Endothelial cell of umbilical vein (primary cell): ENCODE data around the gene EBLN1. TPM values are rescaled to one million over a fixed set of nuclear protein-coding genes. Genes with fewer than 3 reads are reported as not detected.
A peak's percentile ranks its signal among the peaks of the same experiment; 100 is the strongest.

Experiments
- BruUV-seq: library from RNA; stranded (reverse); fragments of 400-500 nt; replicated peaks from 2 replicates; lab custom pipeline; 2021; lab: Mats Ljungman, UMichigan
- CTCF ChIA-PET: fragments of 300-600, 350-600 bp; sonication (Branson Sonifier 250); formaldehyde crosslinking; loops from one replicate; lab custom pipeline; 2021; ENCODE audit warnings: antibody characterized with exemption, inconsistent platforms; lab: Charles Lee
- POLR2A ChIA-PET: fragments of 300-600, 350-600 bp; sonication (Branson Sonifier 250); formaldehyde crosslinking; loops from one replicate; lab custom pipeline; 2021; ENCODE audit warnings: antibody characterized with exemption, inconsistent platforms; lab: Charles Lee
- DNase-seq: peaks from one replicate; pipeline ENCODE4 v3.0.0-alpha.2; 2011; ENCODE audit warnings: low read depth, low spot score
- FAIRE-seq: peaks from 2 replicates; lab custom pipeline; 2011; peaks lifted over from hg19 to GRCh38; lab: Jason Lieb, UNC
- H2AFZ ChIP-seq: 2 replicates; pipeline ENCODE4 v1.6.0; 2012; ENCODE audit warnings: low read depth, low read length, control low read depth, inconsistent platforms
- H3K27ac ChIP-seq: 2 replicates; pipeline ENCODE4 v1.5.1; 2011; ENCODE audit warnings: low read depth, mild to moderate bottlenecking, control low read depth, low read length, moderate library complexity; ENCODE audit not compliant: insufficient read depth
- H3K27me3 ChIP-seq, 2 experiments: 2 replicates each; pipeline versions ENCODE4 v1.6.0 to v1.6.1; 2011; ENCODE audit warnings: low read length in 2 of 2, mixed read lengths in 1 of 2; ENCODE audit not compliant: control insufficient read depth in 2 of 2, insufficient read depth in 2 of 2
- H3K36me3 ChIP-seq, 2 experiments: 2 replicates in 1 of 2; 3 replicates in 1 of 2; pipeline ENCODE4 v1.5.1; 2011; ENCODE audit warnings: low read length in 2 of 2, mild to moderate bottlenecking in 1 of 2, moderate library complexity in 1 of 2; ENCODE audit not compliant: control insufficient read depth in 2 of 2, insufficient read depth in 2 of 2; ENCODE audit errors: extremely low read depth in 1 of 2
- H3K4me1 ChIP-seq: 3 replicates; pipeline ENCODE4 v1.5.1; 2011; ENCODE audit warnings: mild to moderate bottlenecking, low read length; ENCODE audit not compliant: control insufficient read depth, insufficient read depth; ENCODE audit errors: extremely low read depth
- H3K4me2 ChIP-seq: 2 replicates; pipeline ENCODE4 v1.6.1; 2011; ENCODE audit warnings: low read length, control low read depth, mixed read lengths; ENCODE audit not compliant: insufficient read depth
- H3K4me3 ChIP-seq, 3 experiments: fragments of 200-600 bp in 1 of 3; sonication (generic), shearing (Covaris generic) in 1 of 3; replicated peaks in 1 of 3; 2 replicates each; pipeline ENCODE4 v1.5.1; 2011 to 2016; ENCODE audit warnings: control low read depth in 3 of 3, low read length in 3 of 3, mild to moderate bottlenecking in 2 of 3, inconsistent platforms in 1 of 3, low read depth in 1 of 3, moderate library complexity in 1 of 3; ENCODE audit not compliant: insufficient read depth in 1 of 3
- H3K79me2 ChIP-seq: 2 replicates; pipeline ENCODE4 v1.6.0; 2012; ENCODE audit warnings: low read length, inconsistent platforms; ENCODE audit not compliant: control insufficient read depth, insufficient read depth
- H3K9ac ChIP-seq: replicated peaks from 2 replicates; pipeline ENCODE3; 2011; ENCODE audit warnings: low read length, control low read depth; ENCODE audit not compliant: insufficient read depth; ENCODE audit errors: extremely low read depth
- H3K9me1 ChIP-seq: replicated peaks from 3 replicates; pipeline ENCODE4 v1.6.0; 2011; ENCODE audit warnings: mild to moderate bottlenecking, low read length; ENCODE audit not compliant: control insufficient read depth, insufficient read depth; ENCODE audit errors: extremely low read depth
- H3K9me3 ChIP-seq: replicated peaks from 2 replicates; pipeline ENCODE4 v1.5.1; 2012; ENCODE audit warnings: low read length, inconsistent platforms; ENCODE audit not compliant: control insufficient read depth, insufficient read depth
- H4K20me1 ChIP-seq: replicated peaks from 2 replicates; pipeline ENCODE3; 2011; ENCODE audit warnings: mild to moderate bottlenecking, low read length; ENCODE audit not compliant: control insufficient read depth, insufficient read depth; ENCODE audit errors: extremely low read depth
- CTCF ChIP-seq, 2 donors: IDR thresholded peaks; 1 replicate in 1 of 2; 2 replicates in 1 of 2; pipeline ENCODE4 v1.5.1; 2011; ENCODE audit warnings: low read length in 2 of 2, mild to moderate bottlenecking in 2 of 2, moderate library complexity in 2 of 2, control low read depth in 1 of 2, inconsistent platforms in 1 of 2, low read depth in 1 of 2; ENCODE audit not compliant: insufficient read depth in 1 of 2; ENCODE audit errors: extremely low read depth in 1 of 2
- EZH2 ChIP-seq: IDR thresholded peaks from 2 replicates; pipeline ENCODE4 v1.6.1; 2012; ENCODE audit warnings: borderline replicate concordance, low read depth, mild to moderate bottlenecking, moderate library complexity, low read length, inconsistent platforms; ENCODE audit not compliant: severe bottlenecking
- FOS ChIP-seq: IDR thresholded peaks from 2 replicates; pipeline ENCODE4 v1.6.1; 2011; ENCODE audit warnings: mild to moderate bottlenecking, low read length, moderate library complexity, borderline replicate concordance; ENCODE audit not compliant: insufficient read depth
- GATA2 ChIP-seq: IDR thresholded peaks from 2 replicates; pipeline ENCODE4 v1.7.0; 2011; ENCODE audit warnings: low read depth, mild to moderate bottlenecking, moderate library complexity, mixed read lengths, low read length; ENCODE audit not compliant: insufficient read length, insufficient read depth
- JUN ChIP-seq: IDR thresholded peaks from 2 replicates; pipeline ENCODE4 v1.6.1; 2011; ENCODE audit warnings: borderline replicate concordance, low read depth; ENCODE audit not compliant: insufficient read length, insufficient read depth
- MAX ChIP-seq: IDR thresholded peaks from 2 replicates; pipeline ENCODE4 v1.6.1; 2011; ENCODE audit not compliant: insufficient read depth, insufficient read length
- MYC ChIP-seq: IDR thresholded peaks from one replicate; pipeline ENCODE4 v1.6.1; 2011; ENCODE audit warnings: mild to moderate bottlenecking, low read depth, low read length
- POLR2A ChIP-seq: IDR thresholded peaks from 2 replicates; pipeline ENCODE4 v1.6.1; 2012; ENCODE audit warnings: low read depth, mild to moderate bottlenecking, control low read depth, low read length
- POLR2AphosphoS5 ChIP-seq: IDR thresholded peaks from 2 replicates; pipeline ENCODE4 v1.6.1; 2012; ENCODE audit warnings: low read depth, mild to moderate bottlenecking, control low read depth, low read length, moderate library complexity; ENCODE audit not compliant: insufficient read depth
- dilution Hi-C: fragments of 300-500 bp; cut with MboI; formaldehyde crosslinking; loops from one replicate; pipeline ENCODE4 v1.15.0; 2019; ENCODE audit warnings: low sequenced_read_pairs; ENCODE audit not compliant: extremely low pct_ligation_motif_present
- intact Hi-C: fragments of 100-400 bp; cut with micrococcal nuclease; formaldehyde crosslinking; loops from one replicate; pipeline ENCODE4 v1.10.0; 2022
- polyA plus RNA-seq, 4 experiments: library from polyadenylated mRNA; depleted of rRNA in 3 of 4; stranded (reverse) in 3 of 4; unstranded in 1 of 4; fragments of >200 nt; gene quantifications; 2 replicates each; pipeline versions ENCODE4 v1.2.1 to v1.2.3, GENCODE V29; 2011 to 2012; ENCODE audit warnings: missing spikeins in 1 of 4
- total RNA-seq: library from RNA; stranded (reverse); gene quantifications from 2 replicates; pipeline ENCODE4 v1.2.3, GENCODE V29; 2021

Gene EBLN1
- total and polyA plus RNA-seq, 2 donors (not counting 3 experiments of a cell fraction or from before 2014, with no cell fraction given): not detected

GRCh38 chr10:22246680-22247391, 29.0 kb upstream of the EBLN1 start:
- peak; percentile 79 for DNase-seq
- peaks cover 7% of the 10 kb centered on the region for H3K4me1 ChIP-seq
- dilution Hi-C loops: no loop called here
- no peaks in the 10 kb centered on the region for H4K20me1 ChIP-seq
- ChIA-PET POLR2A (interaction anchor here (1.3 kb wide), 1 partner anchor 93 kb away, joined by 6 read pairs; no protein-coding TSS in a partner anchor), CTCF (interaction anchor here (1.4 to 1.7 kb wide), 2 partner anchors 8 to 243 kb away, joined by 4 read pairs; partner anchors contain the start of gene DNAJC1)
- TSS peak; percentile 52 for BruUV-seq
- no peaks in the 10 kb centered on the region for H3K79me2 ChIP-seq
- peak overlapping the region; percentile 17 for H3K4me2 ChIP-seq
- H2AFZ ChIP-seq: peak overlapping the region; percentile 64
- FAIRE-seq: peak; percentile 79
- peak; percentile 86 for TF ChIP-seq JUN
- peak; percentile 93 for TF ChIP-seq FOS
- no peak for TF ChIP-seq CTCF (IDR thresholded peaks at IDR 0.05; ENCODE audit: extremely low read depth in 1 of 2, insufficient read depth in 1 of 2, low read depth in 1 of 2, low read length in 2 of 2)
- H3K9ac ChIP-seq: no peak overlapping the region
- no peaks in the 10 kb centered on the region for H3K9me3 ChIP-seq
- H3K9me1 ChIP-seq: no peaks in the 10 kb centered on the region
- no peaks in the 10 kb centered on the region for H3K36me3 ChIP-seq
- H3K27me3 ChIP-seq: no peaks in the 10 kb centered on the region
- intact Hi-C loops: no loop called here
- H3K27ac ChIP-seq: peak overlapping the region; percentile 58
- H3K4me3 ChIP-seq: no peak overlapping the region

- no peaks in the 10 kb centered on the region for H3K79me2 ChIP-seq
- intact Hi-C loops (no loop called here), dilution Hi-C loops (no loop called here)
- FAIRE-seq (no peak), DNase-seq (peak; percentile 35)
- no peaks in the 10 kb centered on the region for H3K9me3 ChIP-seq
- H2AFZ ChIP-seq: no peak overlapping the region
- CTCF ChIA-PET: interaction anchor here (0.8 to 1.7 kb wide), 4 partner anchors 9 to 242 kb away, joined by 3 to 4 read pairs (median 4); partner anchors contain the start of gene DNAJC1
- TF ChIP-seq JUN: no peak
- no peak for TF ChIP-seq POLR2AphosphoS5
- TF ChIP-seq MAX: no peak
- no peak for TF ChIP-seq MYC
- TF ChIP-seq POLR2A: no peak
- TF ChIP-seq FOS: no peak
- no peak for TF ChIP-seq CTCF (IDR thresholded peaks at IDR 0.05; ENCODE audit: extremely low read depth in 1 of 2, insufficient read depth in 1 of 2, low read depth in 1 of 2, low read length in 2 of 2)
- no peak for TF ChIP-seq GATA2
- TF ChIP-seq EZH2: no peak
- H3K4me1 ChIP-seq: peaks cover 7% of the 10 kb centered on the region
- H4K20me1 ChIP-seq: no peaks in the 10 kb centered on the region
- H3K4me3 ChIP-seq: no peak overlapping the region
- no peaks in the 10 kb centered on the region for H3K27me3 ChIP-seq
- no peaks in the 10 kb centered on the region for H3K36me3 ChIP-seq
- no peak overlapping the region for H3K4me2 ChIP-seq
- no peaks in the 10 kb centered on the region for H3K9me1 ChIP-seq
- H3K9ac ChIP-seq: no peak overlapping the region
- BruUV-seq: no TSS peak
- H3K27ac ChIP-seq: no peak overlapping the region
- POLR2A ChIA-PET: interaction anchor here (0.6 to 1.3 kb wide), 3 partner anchors 95 to 1200 kb away, joined by 5 to 6 read pairs (median 6); no protein-coding TSS in a partner anchor
Measured at GRCh38 chr10:22245567-22245966, 27.8 kb upstream of the EBLN1 start.
